ENCODE data around the gene TEX53.

The TEX53 gene

GRCh38 chr9:114674076-114674797 is 16.6 kb upstream of the TEX53 start:
- FAIRE-seq, result no peak
- TF ChIP-seq, protein P1, sequence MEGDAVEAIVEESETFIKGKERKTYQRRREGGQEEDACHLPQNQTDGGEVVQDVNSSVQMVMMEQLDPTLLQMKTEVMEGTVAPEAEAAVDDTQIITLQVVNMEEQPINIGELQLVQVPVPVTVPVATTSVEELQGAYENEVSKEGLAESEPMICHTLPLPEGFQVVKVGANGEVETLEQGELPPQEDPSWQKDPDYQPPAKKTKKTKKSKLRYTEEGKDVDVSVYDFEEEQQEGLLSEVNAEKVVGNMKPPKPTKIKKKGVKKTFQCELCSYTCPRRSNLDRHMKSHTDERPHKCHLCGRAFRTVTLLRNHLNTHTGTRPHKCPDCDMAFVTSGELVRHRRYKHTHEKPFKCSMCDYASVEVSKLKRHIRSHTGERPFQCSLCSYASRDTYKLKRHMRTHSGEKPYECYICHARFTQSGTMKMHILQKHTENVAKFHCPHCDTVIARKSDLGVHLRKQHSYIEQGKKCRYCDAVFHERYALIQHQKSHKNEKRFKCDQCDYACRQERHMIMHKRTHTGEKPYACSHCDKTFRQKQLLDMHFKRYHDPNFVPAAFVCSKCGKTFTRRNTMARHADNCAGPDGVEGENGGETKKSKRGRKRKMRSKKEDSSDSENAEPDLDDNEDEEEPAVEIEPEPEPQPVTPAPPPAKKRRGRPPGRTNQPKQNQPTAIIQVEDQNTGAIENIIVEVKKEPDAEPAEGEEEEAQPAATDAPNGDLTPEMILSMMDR (IDR thresholded peaks at IDR 0.05; ENCODE audit: insufficient read depth, missing control alignments), result no peak
- DNase-seq (ENCODE audit: insufficient read length, low spot score), result no peak

GRCh38 chr9:114671605-114672004 is 14.0 kb upstream of the TEX53 start:
- no peak for DNase-seq (ENCODE audit: insufficient read length, low spot score)

DNA sequence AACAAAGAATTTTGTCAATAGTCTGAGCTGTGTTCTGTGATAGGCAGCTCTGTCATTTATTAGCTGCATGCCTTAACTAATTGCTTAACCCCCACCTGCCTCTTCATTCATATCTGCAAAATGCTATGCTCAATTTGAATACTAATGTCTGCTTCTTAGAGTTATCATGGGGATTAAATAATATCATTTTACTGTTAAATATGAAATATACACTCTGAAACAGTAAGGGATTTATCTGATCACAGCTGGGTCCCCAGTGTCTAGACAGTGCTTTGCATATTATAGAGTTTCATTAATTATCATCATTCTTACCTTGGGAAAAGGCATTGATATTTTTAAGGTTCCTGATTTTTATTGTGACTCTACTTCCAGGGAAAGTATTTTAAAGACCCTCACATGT is 12.4 kb upstream of the TEX53 start:
- TF ChIP-seq, protein P1 (IDR thresholded peaks at IDR 0.05; ENCODE audit: insufficient read depth, missing control alignments), result no peak
- DNase-seq (ENCODE audit: insufficient read length, low spot score) (no peak), FAIRE-seq (no peak)

More at GRCh38 chr9:114671605-114672004, 14.0 kb upstream of the TEX53 start:
- TF ChIP-seq, protein P1 (IDR thresholded peaks at IDR 0.05; ENCODE audit: insufficient read depth, missing control alignments), result no peak
- no peak for FAIRE-seq

GRCh38 chr9:114668146-114668545 is 10.5 kb upstream of the TEX53 start:
- DNase-seq (ENCODE audit: insufficient read length, low spot score) (no peak), FAIRE-seq (no peak)
- TF ChIP-seq, protein P1 (IDR thresholded peaks at IDR 0.05; ENCODE audit: insufficient read depth, missing control alignments), result no peak

GRCh38 chr9:114666851-114667250 is 9.2 kb upstream of the TEX53 start:
- FAIRE-seq (no peak), DNase-seq (ENCODE audit: insufficient read length, low spot score) (no peak)
- TF ChIP-seq, protein P1 (IDR thresholded peaks at IDR 0.05; ENCODE audit: insufficient read depth, missing control alignments), result no peak

DNA sequence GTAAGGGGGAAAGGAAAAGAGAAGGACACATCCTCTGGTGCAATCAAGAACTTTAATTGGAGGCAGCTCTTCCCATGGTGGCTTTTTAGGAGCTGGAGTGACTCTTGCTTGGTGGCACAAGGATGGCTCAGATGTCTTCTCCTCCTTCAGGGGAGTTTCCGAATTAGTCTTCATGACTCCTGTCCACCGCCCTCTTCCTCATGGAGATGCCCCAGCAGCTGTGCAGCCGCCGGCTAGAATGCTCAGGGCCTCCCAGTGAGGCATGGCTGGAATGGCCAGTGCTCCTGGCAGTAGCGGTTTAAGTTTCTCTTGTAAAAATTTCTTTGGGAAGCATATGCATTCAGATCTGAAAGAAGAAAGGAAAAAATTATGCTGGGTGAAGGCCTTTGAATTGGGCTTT is 8.8 kb upstream of the TEX53 start:
- DNase-seq (ENCODE audit: insufficient read length, low spot score), result no peak
- FAIRE-seq, result no peak
- TF ChIP-seq, protein P1 (IDR thresholded peaks at IDR 0.05; ENCODE audit: insufficient read depth, missing control alignments), result no peak

DNA sequence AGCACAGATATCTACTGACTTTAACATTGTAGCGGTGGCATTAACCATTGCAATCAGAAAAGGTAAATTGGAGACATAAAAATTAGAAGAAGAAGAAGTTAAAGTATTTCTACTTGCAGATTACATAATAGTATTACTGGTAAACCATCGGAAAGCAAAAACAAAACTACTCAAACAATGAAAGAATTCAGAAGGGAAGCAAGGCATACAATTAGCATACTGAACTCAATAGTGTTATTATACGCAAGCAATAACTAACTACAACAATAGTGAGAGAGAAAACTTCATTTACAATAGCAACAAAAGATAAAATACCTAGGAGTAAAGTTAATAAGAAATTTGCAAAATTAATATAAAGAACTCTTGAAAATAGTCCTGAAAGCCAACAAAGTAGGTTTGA is 6.6 kb upstream of the TEX53 start:
- FAIRE-seq (no peak), DNase-seq (ENCODE audit: insufficient read length, low spot score) (no peak)
- TF ChIP-seq, protein P1 (IDR thresholded peaks at IDR 0.05; ENCODE audit: insufficient read depth, missing control alignments), result no peak

Measured in D721Med (cell line).